ENCODE data around the gene TADA3.

GRCh38 chr3:9757427-9757826, 34.8 kb downstream of the TADA3 start:
- TF ChIP-seq EZH2 (IDR thresholded peaks at IDR 0.05; ENCODE audit: low read length, missing control alignments), result no peak
- TF ChIP-seq, protein P1, sequence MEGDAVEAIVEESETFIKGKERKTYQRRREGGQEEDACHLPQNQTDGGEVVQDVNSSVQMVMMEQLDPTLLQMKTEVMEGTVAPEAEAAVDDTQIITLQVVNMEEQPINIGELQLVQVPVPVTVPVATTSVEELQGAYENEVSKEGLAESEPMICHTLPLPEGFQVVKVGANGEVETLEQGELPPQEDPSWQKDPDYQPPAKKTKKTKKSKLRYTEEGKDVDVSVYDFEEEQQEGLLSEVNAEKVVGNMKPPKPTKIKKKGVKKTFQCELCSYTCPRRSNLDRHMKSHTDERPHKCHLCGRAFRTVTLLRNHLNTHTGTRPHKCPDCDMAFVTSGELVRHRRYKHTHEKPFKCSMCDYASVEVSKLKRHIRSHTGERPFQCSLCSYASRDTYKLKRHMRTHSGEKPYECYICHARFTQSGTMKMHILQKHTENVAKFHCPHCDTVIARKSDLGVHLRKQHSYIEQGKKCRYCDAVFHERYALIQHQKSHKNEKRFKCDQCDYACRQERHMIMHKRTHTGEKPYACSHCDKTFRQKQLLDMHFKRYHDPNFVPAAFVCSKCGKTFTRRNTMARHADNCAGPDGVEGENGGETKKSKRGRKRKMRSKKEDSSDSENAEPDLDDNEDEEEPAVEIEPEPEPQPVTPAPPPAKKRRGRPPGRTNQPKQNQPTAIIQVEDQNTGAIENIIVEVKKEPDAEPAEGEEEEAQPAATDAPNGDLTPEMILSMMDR (conservative IDR thresholded peaks at IDR 0.05 in 1 of 2, IDR thresholded peaks at IDR 0.05 in 1 of 2; ENCODE audit: low read depth in 1 of 2, low read length in 2 of 2), result no peak

Measured in fibroblast of lung (primary cell).